ENCODE data around the gene LRP5.

DNA sequence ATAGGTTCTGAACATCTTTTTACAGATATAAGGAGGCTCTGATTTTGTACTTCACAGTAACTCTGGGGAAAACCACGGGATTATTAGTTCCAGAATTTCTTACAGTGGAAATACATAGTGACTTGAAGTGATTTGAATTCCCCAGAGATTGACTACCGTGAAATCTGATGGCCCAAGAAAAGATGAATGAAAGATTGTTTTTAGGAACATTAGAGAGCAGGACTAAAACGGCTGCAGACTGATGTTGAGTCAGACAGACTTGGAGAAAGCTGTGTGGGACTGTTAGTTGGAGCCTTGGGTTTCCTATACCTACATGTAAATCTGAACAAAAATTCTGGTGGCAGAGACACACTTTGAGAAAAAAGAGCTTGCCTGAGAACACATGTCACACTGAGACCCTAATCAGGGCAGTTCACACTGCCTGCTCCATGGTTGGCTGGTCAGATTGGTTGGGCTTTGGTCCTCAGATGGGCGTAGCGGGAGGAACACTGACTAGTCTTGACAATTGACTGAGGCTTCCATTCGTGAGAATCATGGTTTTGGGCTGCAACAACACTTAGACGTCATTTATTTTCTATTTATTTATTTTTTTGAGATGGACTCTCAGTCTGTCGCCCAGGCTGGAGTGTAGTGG, 154.9 kb downstream of the LRP5 start:
- TF ChIP-seq POLR2A (IDR thresholded peaks at IDR 0.05; ENCODE audit: borderline replicate concordance, extremely low read depth, insufficient read depth, insufficient read length) (no peak), CTCF (IDR thresholded peaks at IDR 0.05 in 2 of 3, conservative IDR thresholded peaks at IDR 0.05 in 1 of 3; ENCODE audit: borderline replicate concordance in 1 of 3, insufficient read depth in 1 of 3, low read depth in 2 of 3, low read length in 2 of 3) (no peak), EZH2 (IDR thresholded peaks at IDR 0.05) (no peak), YY1 (IDR thresholded peaks at IDR 0.05; ENCODE audit: extremely low read depth, insufficient replicate concordance, low read depth, low read length) (no peak), CEBPB (IDR thresholded peaks at IDR 0.05; ENCODE audit: low read depth) (no peak), SIN3A (IDR thresholded peaks at IDR 0.05; ENCODE audit: low read depth) (no peak), EZH2phosphoT487 (IDR thresholded peaks at IDR 0.05; ENCODE audit: borderline replicate concordance) (no peak), POLR2AphosphoS5 (IDR thresholded peaks at IDR 0.05; ENCODE audit: low read depth, low read length) (no peak), RAD21 (IDR thresholded peaks at IDR 0.05; ENCODE audit: low read depth) (no peak), ATF3 (IDR thresholded peaks at IDR 0.05) (no peak)
- TF ChIP-seq, protein P1, sequence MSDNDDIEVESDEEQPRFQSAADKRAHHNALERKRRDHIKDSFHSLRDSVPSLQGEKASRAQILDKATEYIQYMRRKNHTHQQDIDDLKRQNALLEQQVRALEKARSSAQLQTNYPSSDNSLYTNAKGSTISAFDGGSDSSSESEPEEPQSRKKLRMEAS (IDR thresholded peaks at IDR 0.05), result no peak
- TF ChIP-seq, protein P2, sequence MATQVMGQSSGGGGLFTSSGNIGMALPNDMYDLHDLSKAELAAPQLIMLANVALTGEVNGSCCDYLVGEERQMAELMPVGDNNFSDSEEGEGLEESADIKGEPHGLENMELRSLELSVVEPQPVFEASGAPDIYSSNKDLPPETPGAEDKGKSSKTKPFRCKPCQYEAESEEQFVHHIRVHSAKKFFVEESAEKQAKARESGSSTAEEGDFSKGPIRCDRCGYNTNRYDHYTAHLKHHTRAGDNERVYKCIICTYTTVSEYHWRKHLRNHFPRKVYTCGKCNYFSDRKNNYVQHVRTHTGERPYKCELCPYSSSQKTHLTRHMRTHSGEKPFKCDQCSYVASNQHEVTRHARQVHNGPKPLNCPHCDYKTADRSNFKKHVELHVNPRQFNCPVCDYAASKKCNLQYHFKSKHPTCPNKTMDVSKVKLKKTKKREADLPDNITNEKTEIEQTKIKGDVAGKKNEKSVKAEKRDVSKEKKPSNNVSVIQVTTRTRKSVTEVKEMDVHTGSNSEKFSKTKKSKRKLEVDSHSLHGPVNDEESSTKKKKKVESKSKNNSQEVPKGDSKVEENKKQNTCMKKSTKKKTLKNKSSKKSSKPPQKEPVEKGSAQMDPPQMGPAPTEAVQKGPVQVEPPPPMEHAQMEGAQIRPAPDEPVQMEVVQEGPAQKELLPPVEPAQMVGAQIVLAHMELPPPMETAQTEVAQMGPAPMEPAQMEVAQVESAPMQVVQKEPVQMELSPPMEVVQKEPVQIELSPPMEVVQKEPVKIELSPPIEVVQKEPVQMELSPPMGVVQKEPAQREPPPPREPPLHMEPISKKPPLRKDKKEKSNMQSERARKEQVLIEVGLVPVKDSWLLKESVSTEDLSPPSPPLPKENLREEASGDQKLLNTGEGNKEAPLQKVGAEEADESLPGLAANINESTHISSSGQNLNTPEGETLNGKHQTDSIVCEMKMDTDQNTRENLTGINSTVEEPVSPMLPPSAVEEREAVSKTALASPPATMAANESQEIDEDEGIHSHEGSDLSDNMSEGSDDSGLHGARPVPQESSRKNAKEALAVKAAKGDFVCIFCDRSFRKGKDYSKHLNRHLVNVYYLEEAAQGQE (IDR thresholded peaks at IDR 0.05; ENCODE audit: low read depth), result no peak

Data from HCT116 (cell line).